GM12801 (cell line): Measurements from ENCODE around the gene GFRA3.

ENCODE experiments used
- TF ChIP-seq, protein P1 (sequence below): IDR thresholded peaks from one replicate; pipeline ENCODE4 v1.5.1; 2011; ENCODE audit warnings: control low read depth; ENCODE audit not compliant: insufficient read length; ENCODE audit errors: extremely low read depth

The GFRA3 gene

DNA sequence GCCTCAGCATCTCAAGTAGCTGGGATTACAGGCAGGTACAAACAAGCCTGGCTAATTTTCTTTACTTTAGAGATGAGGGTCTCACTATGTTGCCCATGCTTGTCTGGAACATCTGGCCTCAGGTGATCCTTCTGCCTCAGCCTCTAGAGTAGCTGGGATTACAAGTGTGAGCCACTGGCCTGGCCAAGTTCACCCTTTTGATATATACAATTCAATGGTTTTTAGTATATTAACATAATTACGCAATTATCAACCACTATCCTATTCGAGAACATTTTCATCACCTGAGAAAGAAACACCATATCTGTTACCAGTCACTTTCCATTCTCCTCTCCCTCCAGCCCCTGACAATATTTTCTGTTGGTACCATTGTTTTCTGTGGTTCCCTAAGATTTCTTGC is 57.6 kb downstream of the GFRA3 start:
- TF ChIP-seq, protein P1, sequence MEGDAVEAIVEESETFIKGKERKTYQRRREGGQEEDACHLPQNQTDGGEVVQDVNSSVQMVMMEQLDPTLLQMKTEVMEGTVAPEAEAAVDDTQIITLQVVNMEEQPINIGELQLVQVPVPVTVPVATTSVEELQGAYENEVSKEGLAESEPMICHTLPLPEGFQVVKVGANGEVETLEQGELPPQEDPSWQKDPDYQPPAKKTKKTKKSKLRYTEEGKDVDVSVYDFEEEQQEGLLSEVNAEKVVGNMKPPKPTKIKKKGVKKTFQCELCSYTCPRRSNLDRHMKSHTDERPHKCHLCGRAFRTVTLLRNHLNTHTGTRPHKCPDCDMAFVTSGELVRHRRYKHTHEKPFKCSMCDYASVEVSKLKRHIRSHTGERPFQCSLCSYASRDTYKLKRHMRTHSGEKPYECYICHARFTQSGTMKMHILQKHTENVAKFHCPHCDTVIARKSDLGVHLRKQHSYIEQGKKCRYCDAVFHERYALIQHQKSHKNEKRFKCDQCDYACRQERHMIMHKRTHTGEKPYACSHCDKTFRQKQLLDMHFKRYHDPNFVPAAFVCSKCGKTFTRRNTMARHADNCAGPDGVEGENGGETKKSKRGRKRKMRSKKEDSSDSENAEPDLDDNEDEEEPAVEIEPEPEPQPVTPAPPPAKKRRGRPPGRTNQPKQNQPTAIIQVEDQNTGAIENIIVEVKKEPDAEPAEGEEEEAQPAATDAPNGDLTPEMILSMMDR: no peak

DNA sequence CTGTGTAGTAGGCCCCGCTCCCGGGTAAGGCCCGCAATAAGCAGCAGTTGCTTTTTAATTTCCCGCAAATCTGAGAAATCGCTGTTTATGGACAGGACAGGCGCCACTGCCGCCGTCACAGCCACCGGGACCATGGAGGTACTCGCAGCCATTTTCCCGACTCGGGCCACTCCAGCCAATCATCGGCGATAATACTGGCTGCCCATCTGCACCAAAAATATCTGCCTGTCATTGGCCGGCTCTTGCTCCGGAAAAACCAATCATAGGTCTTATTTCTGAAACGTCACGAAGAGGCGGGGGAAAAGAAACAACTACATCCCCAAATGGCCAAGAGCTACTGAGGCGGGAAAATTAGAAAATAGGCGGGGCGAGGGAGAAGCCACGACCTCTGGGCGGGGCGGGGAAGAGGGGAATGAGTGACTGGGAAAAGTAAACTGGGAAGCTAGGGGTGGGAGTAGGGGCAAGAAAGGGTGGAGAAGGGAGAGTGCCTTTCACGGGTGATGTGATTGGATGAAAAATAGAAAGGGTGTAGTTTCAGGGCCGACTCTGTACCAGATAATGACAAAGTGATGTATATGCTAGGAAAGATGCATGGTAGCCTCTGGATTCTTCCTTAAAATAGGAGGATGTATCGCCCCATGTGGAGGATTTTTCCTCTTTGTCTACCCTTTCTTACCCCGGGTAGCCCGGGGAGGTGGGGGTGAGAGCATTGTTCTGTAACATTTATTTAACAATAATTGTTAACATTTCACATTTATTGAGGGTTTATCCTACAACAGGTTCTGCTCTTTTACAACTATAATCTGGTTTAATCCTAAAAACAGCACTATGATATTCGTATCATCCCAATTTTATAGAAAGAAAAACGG is 61.0 kb downstream of the GFRA3 start, which contains the start of gene CDC23:
TSS of gene CDC23 (minus strand) at position 163 of the 869 bp plus-strand sequence. CDS start at position 152, 11 bp downstream.
- TF ChIP-seq, protein P1: no peak

DNA sequence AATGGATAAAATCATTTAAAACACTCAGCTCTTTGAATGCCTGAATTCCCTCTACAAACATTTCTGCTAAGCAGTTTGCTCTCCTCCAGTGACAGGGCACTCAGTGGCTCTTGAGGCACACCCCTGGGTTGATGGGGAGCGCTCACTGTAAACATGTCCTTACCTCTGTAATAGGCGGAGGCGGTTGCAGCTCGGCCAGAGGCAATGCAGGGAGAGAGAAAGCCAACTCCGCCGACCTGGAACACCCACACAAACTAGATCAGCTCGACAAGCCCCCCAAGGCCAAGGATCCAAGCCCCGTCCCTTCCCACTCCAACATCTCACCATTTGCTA is 61.6 kb downstream of the GFRA3 start:
- TF ChIP-seq, protein P1: no peak

DNA sequence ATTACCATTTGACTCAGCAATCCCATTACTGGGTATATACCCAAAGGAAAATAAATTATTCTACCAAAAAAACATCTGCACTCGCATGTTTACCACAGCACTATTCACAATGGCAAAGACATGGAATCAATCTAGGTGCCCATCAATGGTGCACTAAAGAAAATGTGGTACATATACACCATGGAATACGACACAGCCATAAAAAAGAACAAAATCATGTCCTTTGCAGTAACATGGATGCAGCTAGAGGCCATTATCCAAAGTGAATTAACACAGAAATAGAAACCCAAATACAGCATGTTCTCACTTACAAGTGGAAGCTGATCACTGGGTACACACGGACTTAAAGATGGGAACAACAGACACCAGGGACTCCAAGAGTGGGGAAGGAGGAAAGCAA is 63.4 kb downstream of the GFRA3 start:
- TF ChIP-seq, protein P1: no peak
